ENCODE data around the gene AARS1.
"Not testable (repeated sequence)": the region's sequence is repeated elsewhere in the genome, so short reads cannot be mapped to it uniquely, and the experiment has no call there.

Gene AARS1

GRCh38 chr16:70270176-70270575 lies 19.1 kb downstream of the AARS1 start:
- Histone ChIP-seq H3K27ac (ENCODE audit: low read depth, low read length) (no peak overlapping the region), H3K9me3 (ENCODE audit: control insufficient read depth, insufficient read depth, low read depth, low read length) (no peaks in the 10 kb centered on the region), H3K4me3 (ENCODE audit: low read depth, low read length) (no peak overlapping the region), H3K27me3 (ENCODE audit: control insufficient read depth, insufficient read depth, low read length) (no peaks in the 10 kb centered on the region), H3K4me1 (ENCODE audit: control insufficient read depth, insufficient read depth, low read length) (no peaks in the 10 kb centered on the region), H3K36me3 (ENCODE audit: control insufficient read depth, insufficient read depth, low read length) (peaks cover 94% of the 10 kb centered on the region), H3K9ac (ENCODE audit: low read length) (no peak overlapping the region)

- no peak overlapping the region for H3K9ac ChIP-seq (ENCODE audit: low read length)
- peaks cover 94% of the 10 kb centered on the region for H3K36me3 ChIP-seq (ENCODE audit: control insufficient read depth, insufficient read depth, low read length)
- no peak overlapping the region for H3K4me3 ChIP-seq (ENCODE audit: low read depth, low read length)
- no peaks in the 10 kb centered on the region for H3K4me1 ChIP-seq (ENCODE audit: control insufficient read depth, insufficient read depth, low read length)
- H3K9me3 ChIP-seq (ENCODE audit: control insufficient read depth, insufficient read depth, low read depth, low read length), result no peaks in the 10 kb centered on the region
- no peak overlapping the region for H3K27ac ChIP-seq (ENCODE audit: low read depth, low read length)
- no peaks in the 10 kb centered on the region for H3K27me3 ChIP-seq (ENCODE audit: control insufficient read depth, insufficient read depth, low read length)
These were observed 19.8 kb downstream of the AARS1 start for GRCh38 chr16:70269471-70269870.

GRCh38 chr16:70267922-70268321 lies 21.4 kb downstream of the AARS1 start:
- not testable (repeated sequence) for H3K4me3 ChIP-seq (ENCODE audit: low read depth, low read length); H3K9ac ChIP-seq (ENCODE audit: low read length); H3K9me3 ChIP-seq (ENCODE audit: control insufficient read depth, insufficient read depth, low read depth, low read length); H3K27ac ChIP-seq (ENCODE audit: low read depth, low read length); H3K4me1 ChIP-seq (ENCODE audit: control insufficient read depth, insufficient read depth, low read length); H3K27me3 ChIP-seq (ENCODE audit: control insufficient read depth, insufficient read depth, low read length)
- H3K36me3 ChIP-seq (ENCODE audit: control insufficient read depth, insufficient read depth, low read length), result peaks cover 95% of the 10 kb centered on the region

GRCh38 chr16:70267516-70267915 lies 21.8 kb downstream of the AARS1 start:
- no peaks in the 10 kb centered on the region for H3K9me3 ChIP-seq (ENCODE audit: control insufficient read depth, insufficient read depth, low read depth, low read length)
- no peaks in the 10 kb centered on the region for H3K27me3 ChIP-seq (ENCODE audit: control insufficient read depth, insufficient read depth, low read length)
- peaks cover 94% of the 10 kb centered on the region for H3K36me3 ChIP-seq (ENCODE audit: control insufficient read depth, insufficient read depth, low read length)
- no peak overlapping the region for H3K27ac ChIP-seq (ENCODE audit: low read depth, low read length)
- H3K4me3 ChIP-seq (ENCODE audit: low read depth, low read length), result no peak overlapping the region
- H3K9ac ChIP-seq (ENCODE audit: low read length), result no peak overlapping the region
- H3K4me1 ChIP-seq (ENCODE audit: control insufficient read depth, insufficient read depth, low read length), result no peaks in the 10 kb centered on the region

- H3K4me1 ChIP-seq (ENCODE audit: control insufficient read depth, insufficient read depth, low read length); H3K27ac ChIP-seq (ENCODE audit: low read depth, low read length); H3K27me3 ChIP-seq (ENCODE audit: control insufficient read depth, insufficient read depth, low read length); H3K9ac ChIP-seq (ENCODE audit: low read length); H3K9me3 ChIP-seq (ENCODE audit: control insufficient read depth, insufficient read depth, low read depth, low read length); H3K4me3 ChIP-seq (ENCODE audit: low read depth, low read length): not testable (repeated sequence)
- H3K36me3 ChIP-seq (ENCODE audit: control insufficient read depth, insufficient read depth, low read length), result peaks cover 97% of the 10 kb centered on the region
These were observed 29.4 kb downstream of the AARS1 start for GRCh38 chr16:70259903-70260302.

GRCh38 chr16:70258946-70259345 lies 30.4 kb downstream of the AARS1 start:
- no peak overlapping the region for H3K9ac ChIP-seq (ENCODE audit: low read length)
- no peaks in the 10 kb centered on the region for H3K9me3 ChIP-seq (ENCODE audit: control insufficient read depth, insufficient read depth, low read depth, low read length)
- no peak overlapping the region for H3K4me3 ChIP-seq (ENCODE audit: low read depth, low read length)
- H3K36me3 ChIP-seq (ENCODE audit: control insufficient read depth, insufficient read depth, low read length), result peaks cover 97% of the 10 kb centered on the region
- no peaks in the 10 kb centered on the region for H3K4me1 ChIP-seq (ENCODE audit: control insufficient read depth, insufficient read depth, low read length)
- H3K27me3 ChIP-seq (ENCODE audit: control insufficient read depth, insufficient read depth, low read length), result no peaks in the 10 kb centered on the region
- H3K27ac ChIP-seq (ENCODE audit: low read depth, low read length), result no peak overlapping the region

GRCh38 chr16:70258065-70258464 lies 31.2 kb downstream of the AARS1 start:
- Histone ChIP-seq H3K4me1 (ENCODE audit: control insufficient read depth, insufficient read depth, low read length) (no peaks in the 10 kb centered on the region), H3K27me3 (ENCODE audit: control insufficient read depth, insufficient read depth, low read length) (no peaks in the 10 kb centered on the region), H3K9me3 (ENCODE audit: control insufficient read depth, insufficient read depth, low read depth, low read length) (no peaks in the 10 kb centered on the region), H3K9ac (ENCODE audit: low read length) (no peak overlapping the region), H3K4me3 (ENCODE audit: low read depth, low read length) (no peak overlapping the region), H3K36me3 (ENCODE audit: control insufficient read depth, insufficient read depth, low read length) (peaks cover 97% of the 10 kb centered on the region), H3K27ac (ENCODE audit: low read depth, low read length) (no peak overlapping the region)

- Histone ChIP-seq H3K9me3 (ENCODE audit: control insufficient read depth, insufficient read depth, low read depth, low read length) (no peaks in the 10 kb centered on the region), H3K4me3 (ENCODE audit: low read depth, low read length) (no peak overlapping the region), H3K36me3 (ENCODE audit: control insufficient read depth, insufficient read depth, low read length) (peaks cover 98% of the 10 kb centered on the region), H3K9ac (ENCODE audit: low read length) (no peak overlapping the region), H3K4me1 (ENCODE audit: control insufficient read depth, insufficient read depth, low read length) (no peaks in the 10 kb centered on the region), H3K27ac (ENCODE audit: low read depth, low read length) (no peak overlapping the region), H3K27me3 (ENCODE audit: control insufficient read depth, insufficient read depth, low read length) (no peaks in the 10 kb centered on the region)
These were observed 31.9 kb downstream of the AARS1 start for GRCh38 chr16:70257391-70257790.

- Histone ChIP-seq H3K4me3 (ENCODE audit: low read depth, low read length) (no peak overlapping the region), H3K9me3 (ENCODE audit: control insufficient read depth, insufficient read depth, low read depth, low read length) (no peaks in the 10 kb centered on the region), H3K4me1 (ENCODE audit: control insufficient read depth, insufficient read depth, low read length) (no peaks in the 10 kb centered on the region), H3K36me3 (ENCODE audit: control insufficient read depth, insufficient read depth, low read length) (peaks cover 85% of the 10 kb centered on the region), H3K9ac (ENCODE audit: low read length) (no peak overlapping the region), H3K27ac (ENCODE audit: low read depth, low read length) (no peak overlapping the region), H3K27me3 (ENCODE audit: control insufficient read depth, insufficient read depth, low read length) (no peaks in the 10 kb centered on the region)
These were observed 33.7 kb downstream of the AARS1 start for GRCh38 chr16:70255574-70255973.

- H3K9me3 ChIP-seq (ENCODE audit: control insufficient read depth, insufficient read depth, low read depth, low read length), result no peaks in the 10 kb centered on the region
- H3K9ac ChIP-seq (ENCODE audit: low read length), result no peak overlapping the region
- H3K4me3 ChIP-seq (ENCODE audit: low read depth, low read length), result no peak overlapping the region
- no peaks in the 10 kb centered on the region for H3K27me3 ChIP-seq (ENCODE audit: control insufficient read depth, insufficient read depth, low read length)
- no peak overlapping the region for H3K27ac ChIP-seq (ENCODE audit: low read depth, low read length)
- H3K36me3 ChIP-seq (ENCODE audit: control insufficient read depth, insufficient read depth, low read length), result peaks cover 78% of the 10 kb centered on the region
- H3K4me1 ChIP-seq (ENCODE audit: control insufficient read depth, insufficient read depth, low read length), result no peaks in the 10 kb centered on the region
These were observed 34.4 kb downstream of the AARS1 start for GRCh38 chr16:70254965-70255286.

GRCh38 chr16:70254180-70254964 lies 34.9 kb downstream of the AARS1 start:
- Histone ChIP-seq H3K9me3 (ENCODE audit: control insufficient read depth, insufficient read depth, low read depth, low read length) (no peaks in the 10 kb centered on the region), H3K27me3 (ENCODE audit: control insufficient read depth, insufficient read depth, low read length) (no peaks in the 10 kb centered on the region), H3K9ac (ENCODE audit: low read length) (no peak overlapping the region), H3K36me3 (ENCODE audit: control insufficient read depth, insufficient read depth, low read length) (peaks cover 73% of the 10 kb centered on the region), H3K27ac (ENCODE audit: low read depth, low read length) (no peak overlapping the region), H3K4me1 (ENCODE audit: control insufficient read depth, insufficient read depth, low read length) (no peaks in the 10 kb centered on the region), H3K4me3 (ENCODE audit: low read depth, low read length) (no peak overlapping the region)
